K562 (cell line): ENCODE data around the gene WDR17. TPM values are rescaled to one million over a fixed set of nuclear protein-coding genes. Genes with fewer than 3 reads are reported as not detected.

Experiments
- ATAC-seq: fragments of 200-7000 bp; cut with Tn5 transposase; 3 replicates; pipeline ENCODE4 v1.9.1; 2020; ENCODE audit warnings: moderate library complexity
- BruUV-seq: library from RNA; stranded (reverse); fragments of 400-500 nt; replicated peaks from 2 replicates; lab custom pipeline; 2021; lab: Mats Ljungman, UMichigan
- CTCF ChIA-PET: fragments of 300-600 bp; formaldehyde crosslinking; extraction: SDS; loops from one replicate; lab custom pipeline; 2021; ENCODE audit warnings: low intra/inter-chr PET ratio; lab: Yijun Ruan, JAX
- POLR2A ChIA-PET: fragments of 300-600, 350-650 bp; sonication (Branson Sonifier 250); formaldehyde crosslinking; extraction: SDS; loops from one replicate; lab custom pipeline; 2021; ENCODE audit warnings: antibody characterized with exemption, inconsistent platforms; lab: Yijun Ruan, JAX
- DNase-seq, 4 experiments: peaks; one replicate each; pipeline versions ENCODE4 v3.0.0 to v3.0.0-alpha.2; 2011 to 2018; ENCODE audit warnings: low spot score in 3 of 4, mixed read lengths in 3 of 4; ENCODE audit errors: extremely low read depth in 1 of 4
- FAIRE-seq: peaks from 2 replicates; lab custom pipeline; 2011; peaks lifted over from hg19 to GRCh38; lab: Jason Lieb, UNC
- H2AFZ ChIP-seq: 2 replicates; pipeline ENCODE4 v1.6.0; 2011; ENCODE audit warnings: low read depth, low read length, control low read depth, inconsistent platforms
- H3K27ac ChIP-seq: fragments of 200-600 bp; 3 replicates; pipeline ENCODE4 v1.8.0; 2011; ENCODE audit warnings: low read depth, mild to moderate bottlenecking, control low read depth, inconsistent platforms, low read length, moderate library complexity, mixed read lengths; ENCODE audit errors: extremely low read depth
- H3K27me3 ChIP-seq, 2 experiments: fragments of 300-600 bp in 1 of 2; 2 replicates in 1 of 2; 3 replicates in 1 of 2; pipeline versions ENCODE4 v1.6.0 to v1.8.0; 2011; ENCODE audit warnings: inconsistent platforms in 2 of 2, low read length in 2 of 2, mild to moderate bottlenecking in 1 of 2, mixed read lengths in 1 of 2, moderate library complexity in 1 of 2; ENCODE audit not compliant: control insufficient read depth in 2 of 2, insufficient read depth in 2 of 2
- H3K36me3 ChIP-seq: fragments of 300-600 bp; 3 replicates; pipeline ENCODE4 v1.8.0; 2011; ENCODE audit warnings: mild to moderate bottlenecking, low read length, inconsistent platforms; ENCODE audit not compliant: control insufficient read depth, insufficient read depth
- H3K4me1 ChIP-seq, 2 experiments: fragments of 200-600 bp in 1 of 2; replicated peaks in 1 of 2; 2 replicates in 1 of 2; 3 replicates in 1 of 2; pipeline versions ENCODE4 v1.5.1 to v1.8.0; 2011; ENCODE audit warnings: inconsistent platforms in 2 of 2, low read length in 2 of 2, mild to moderate bottlenecking in 1 of 2, mixed read lengths in 1 of 2, moderate library complexity in 1 of 2; ENCODE audit not compliant: control insufficient read depth in 2 of 2, insufficient read depth in 2 of 2
- H3K4me2 ChIP-seq: 2 replicates; pipeline ENCODE4 v1.6.1; 2011; ENCODE audit warnings: low read length, control low read depth, inconsistent platforms, mixed read lengths; ENCODE audit not compliant: insufficient read depth
- H3K4me3 ChIP-seq: fragments of 200-600 bp; sonication (generic), shearing (Covaris generic); 2 replicates; pipeline ENCODE4 v1.5.1; 2016; ENCODE audit warnings: control low read depth, inconsistent platforms
- H3K79me2 ChIP-seq: fragments of 200-600 bp; 3 replicates; pipeline ENCODE4 v1.8.0; 2011; ENCODE audit warnings: low read length, inconsistent platforms; ENCODE audit not compliant: control insufficient read depth, insufficient read depth
- H3K9ac ChIP-seq, 2 experiments: 2 replicates each; pipeline versions ENCODE4 v1.6.0 to v1.6.1; 2011; ENCODE audit warnings: low read depth in 2 of 2, low read length in 2 of 2, control low read depth in 1 of 2, inconsistent platforms in 1 of 2, mild to moderate bottlenecking in 1 of 2, mixed read lengths in 1 of 2; ENCODE audit not compliant: insufficient read depth in 1 of 2
- H3K9me1 ChIP-seq: one replicate; pipeline ENCODE4 v1.6.0; 2011; ENCODE audit warnings: inconsistent platforms, mild to moderate bottlenecking, low read length, moderate library complexity; ENCODE audit not compliant: control insufficient read depth, insufficient read depth
- H3K9me3 ChIP-seq: replicated peaks from 2 replicates; pipeline ENCODE4 v1.5.1; 2011; ENCODE audit warnings: low read depth, low read length, inconsistent platforms; ENCODE audit not compliant: control insufficient read depth, insufficient read depth
- H4K20me1 ChIP-seq: replicated peaks from 2 replicates; pipeline ENCODE4 v1.6.1; 2011; ENCODE audit warnings: low read length, inconsistent platforms, mixed read lengths; ENCODE audit not compliant: control insufficient read depth, insufficient read depth
- BMI1 ChIP-seq: fragments of 150-350 bp; IDR thresholded peaks from 2 replicates; pipeline ENCODE4 v1.6.1; 2014; ENCODE audit warnings: low read length
- MEIS2 ChIP-seq: fragments of 450-650 bp; IDR thresholded peaks from 2 replicates; pipeline ENCODE4 v1.6.1; 2014; ENCODE audit warnings: mild to moderate bottlenecking; ENCODE audit not compliant: partially characterized antibody
- PYGO2 ChIP-seq: fragments of 450-650 bp; IDR thresholded peaks from 2 replicates; pipeline ENCODE4 v1.6.1; 2016; ENCODE audit warnings: mild to moderate bottlenecking, missing genetic modification characterization, moderate library complexity, missing compliant biosample characterization
- WGBS: fragments of 100-300 bp; shearing (Covaris generic); methylation state at CpG from one replicate; pipeline ENCODE4 v1.1.6; 2016; ENCODE audit warnings: low coverage, mixed read lengths; ENCODE audit not compliant: insufficient coverage; ENCODE audit errors: missing lambda C conversion rate; 5-methylcytosine and 5-hydroxymethylcytosine counted together
- in situ Hi-C: fragments of 300-500 bp; cut with MboI; formaldehyde crosslinking; loops from 4 replicates; pipeline ENCODE4 v1.15.0; 2018; ENCODE audit warnings: inconsistent platforms, mixed read lengths
- intact Hi-C: fragments of 100-400 bp; cut with micrococcal nuclease; formaldehyde crosslinking; loops from 2 replicates; pipeline ENCODE4 v1.14.2; 2022
- polyA plus RNA-seq, 8 experiments: library from polyadenylated mRNA; depleted of rRNA in 4 of 8; stranded (reverse) in 5 of 8; unstranded in 3 of 8; fragments of >200 nt; fragmentation: Nextera tagmentation in 2 of 8; fragmentation: Illumina TruSeq in 1 of 8; extraction: Ambion mirVana in 2 of 8; extraction: Trizol in 1 of 8; gene quantifications; 2 replicates each; pipeline versions ENCODE4 v1.2.1 to v1.2.3, GENCODE V29; 2011 to 2014; ENCODE audit warnings: inconsistent platforms in 1 of 8, missing spikeins in 1 of 8
- total RNA-seq, 7 experiments: library from RNA; depleted of rRNA in 6 of 7; stranded (reverse); fragments of >200 nt in 6 of 7; fragmentation: Illumina TruSeq in 2 of 7; extraction: Trizol in 2 of 7; gene quantifications; 2 replicates each; pipeline versions ENCODE4 v1.2.1 to v1.2.3, GENCODE V29; 2011 to 2021; ENCODE audit warnings: low replicate concordance in 1 of 7
- TF ChIP-seq, protein P1 (sequence below): fragments of 250-450 bp; sonication (Bioruptor Pico); IDR thresholded peaks from 2 replicates; pipeline ENCODE4 v1.4.0; 2020; ENCODE audit warnings: mild to moderate bottlenecking, moderate library complexity, borderline replicate concordance
- TF ChIP-seq, protein P2 (sequence below): fragments of 250-450 bp; sonication (Bioruptor Pico); IDR thresholded peaks from 2 replicates; pipeline ENCODE4 v1.4.0; 2020
- TF ChIP-seq, protein P3 (sequence below), 2 experiments: fragments of 450-650 bp in 1 of 2; IDR thresholded peaks; 2 replicates each; pipeline ENCODE4 v1.6.1; 2011 to 2017; ENCODE audit warnings: low read depth in 2 of 2, antibody characterized with exemption in 1 of 2, borderline replicate concordance in 1 of 2, low read length in 1 of 2, mild to moderate bottlenecking in 1 of 2, mixed read lengths in 1 of 2; ENCODE audit not compliant: control insufficient read depth in 1 of 2

WDR17 gene
- total and polyA plus RNA-seq, 9 of the 15 experiments (the other 6 are each of a cell fraction or from before 2014, with no cell fraction given), result 0.04 to 0.07 TPM; not detected in 7

DNA sequence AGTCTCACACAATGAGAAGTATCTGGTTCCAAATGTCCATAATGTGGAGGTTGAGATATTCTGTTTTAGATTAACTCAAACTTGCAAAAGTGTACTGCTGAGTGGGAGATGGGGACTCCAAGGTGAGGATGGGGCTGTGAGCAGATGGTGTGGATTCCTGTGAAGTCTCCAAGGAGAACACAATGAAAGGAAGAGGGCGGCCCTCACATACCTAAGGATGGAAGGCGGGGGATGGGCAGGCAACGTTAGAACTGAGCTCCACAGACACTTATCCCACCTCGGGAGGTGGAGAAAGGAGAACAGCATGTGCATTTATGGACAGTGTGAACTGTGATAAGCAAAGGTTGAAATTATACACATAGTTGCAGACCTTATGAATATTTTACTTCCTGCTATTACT is 139.7 kb downstream of the WDR17 start (continued):
- TF ChIP-seq, protein P1, sequence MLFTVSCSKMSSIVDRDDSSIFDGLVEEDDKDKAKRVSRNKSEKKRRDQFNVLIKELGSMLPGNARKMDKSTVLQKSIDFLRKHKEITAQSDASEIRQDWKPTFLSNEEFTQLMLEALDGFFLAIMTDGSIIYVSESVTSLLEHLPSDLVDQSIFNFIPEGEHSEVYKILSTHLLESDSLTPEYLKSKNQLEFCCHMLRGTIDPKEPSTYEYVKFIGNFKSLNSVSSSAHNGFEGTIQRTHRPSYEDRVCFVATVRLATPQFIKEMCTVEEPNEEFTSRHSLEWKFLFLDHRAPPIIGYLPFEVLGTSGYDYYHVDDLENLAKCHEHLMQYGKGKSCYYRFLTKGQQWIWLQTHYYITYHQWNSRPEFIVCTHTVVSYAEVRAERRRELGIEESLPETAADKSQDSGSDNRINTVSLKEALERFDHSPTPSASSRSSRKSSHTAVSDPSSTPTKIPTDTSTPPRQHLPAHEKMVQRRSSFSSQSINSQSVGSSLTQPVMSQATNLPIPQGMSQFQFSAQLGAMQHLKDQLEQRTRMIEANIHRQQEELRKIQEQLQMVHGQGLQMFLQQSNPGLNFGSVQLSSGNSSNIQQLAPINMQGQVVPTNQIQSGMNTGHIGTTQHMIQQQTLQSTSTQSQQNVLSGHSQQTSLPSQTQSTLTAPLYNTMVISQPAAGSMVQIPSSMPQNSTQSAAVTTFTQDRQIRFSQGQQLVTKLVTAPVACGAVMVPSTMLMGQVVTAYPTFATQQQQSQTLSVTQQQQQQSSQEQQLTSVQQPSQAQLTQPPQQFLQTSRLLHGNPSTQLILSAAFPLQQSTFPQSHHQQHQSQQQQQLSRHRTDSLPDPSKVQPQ (CRISPR knock-in tag), result no peak
- TF ChIP-seq PYGO2, result no peak

DNA sequence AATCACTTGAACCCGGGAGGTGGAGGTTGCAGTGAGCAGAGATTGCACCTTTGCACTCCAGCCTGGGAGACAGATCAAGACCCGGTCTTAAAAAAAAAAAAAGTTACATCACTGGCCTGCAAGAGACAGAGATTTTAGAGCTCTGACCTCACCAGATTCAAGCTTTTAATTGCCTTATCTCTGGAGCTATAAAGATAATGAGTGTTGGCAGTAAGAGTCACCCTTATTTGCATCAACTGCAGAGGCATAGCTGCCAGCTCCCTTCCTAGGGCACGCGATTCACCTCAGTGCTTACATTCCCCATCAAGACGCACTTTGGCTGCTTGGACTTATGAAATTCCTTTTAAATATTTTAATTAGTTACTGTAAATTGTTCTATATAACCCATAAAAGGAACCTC is 142.2 kb downstream of the WDR17 start:
- in situ Hi-C loops, result no loop called here
- no peak overlapping the region for H3K4me3 ChIP-seq
- no peak overlapping the region for H3K4me2 ChIP-seq
- DNase-seq, result no peak
- WGBS, result 3% methylated on average over 4 of the region's 5 CpGs
- CTCF ChIA-PET, result no interaction called here
- H4K20me1 ChIP-seq, result 0 out of 2 replicates have a peak, but pooled peaks cover 2% of the 10 kb centered on the region
- no peaks in the 10 kb centered on the region for H3K36me3 ChIP-seq
- H3K9me1 ChIP-seq, result no peaks in the 10 kb centered on the region
- no peaks in the 10 kb centered on the region for H3K4me1 ChIP-seq
- H3K27ac ChIP-seq, result no peak overlapping the region
- no peaks in the 10 kb centered on the region for H3K9me3 ChIP-seq
- intact Hi-C loops, result no loop called here
- POLR2A ChIA-PET, result no interaction called here
- no peaks in the 10 kb centered on the region for H3K79me2 ChIP-seq
- ATAC-seq, result no peak
- no peak for FAIRE-seq
- no peak overlapping the region for H3K9ac ChIP-seq
- H3K27me3 ChIP-seq, result peaks cover 0 to 11% of the 10 kb centered on the region in 2 experiments; a peak in 2 of 5 replicates
- no TSS peak for BruUV-seq
- H2AFZ ChIP-seq, result no peak overlapping the region
- no peak for TF ChIP-seq MEIS2
- TF ChIP-seq, protein P2, sequence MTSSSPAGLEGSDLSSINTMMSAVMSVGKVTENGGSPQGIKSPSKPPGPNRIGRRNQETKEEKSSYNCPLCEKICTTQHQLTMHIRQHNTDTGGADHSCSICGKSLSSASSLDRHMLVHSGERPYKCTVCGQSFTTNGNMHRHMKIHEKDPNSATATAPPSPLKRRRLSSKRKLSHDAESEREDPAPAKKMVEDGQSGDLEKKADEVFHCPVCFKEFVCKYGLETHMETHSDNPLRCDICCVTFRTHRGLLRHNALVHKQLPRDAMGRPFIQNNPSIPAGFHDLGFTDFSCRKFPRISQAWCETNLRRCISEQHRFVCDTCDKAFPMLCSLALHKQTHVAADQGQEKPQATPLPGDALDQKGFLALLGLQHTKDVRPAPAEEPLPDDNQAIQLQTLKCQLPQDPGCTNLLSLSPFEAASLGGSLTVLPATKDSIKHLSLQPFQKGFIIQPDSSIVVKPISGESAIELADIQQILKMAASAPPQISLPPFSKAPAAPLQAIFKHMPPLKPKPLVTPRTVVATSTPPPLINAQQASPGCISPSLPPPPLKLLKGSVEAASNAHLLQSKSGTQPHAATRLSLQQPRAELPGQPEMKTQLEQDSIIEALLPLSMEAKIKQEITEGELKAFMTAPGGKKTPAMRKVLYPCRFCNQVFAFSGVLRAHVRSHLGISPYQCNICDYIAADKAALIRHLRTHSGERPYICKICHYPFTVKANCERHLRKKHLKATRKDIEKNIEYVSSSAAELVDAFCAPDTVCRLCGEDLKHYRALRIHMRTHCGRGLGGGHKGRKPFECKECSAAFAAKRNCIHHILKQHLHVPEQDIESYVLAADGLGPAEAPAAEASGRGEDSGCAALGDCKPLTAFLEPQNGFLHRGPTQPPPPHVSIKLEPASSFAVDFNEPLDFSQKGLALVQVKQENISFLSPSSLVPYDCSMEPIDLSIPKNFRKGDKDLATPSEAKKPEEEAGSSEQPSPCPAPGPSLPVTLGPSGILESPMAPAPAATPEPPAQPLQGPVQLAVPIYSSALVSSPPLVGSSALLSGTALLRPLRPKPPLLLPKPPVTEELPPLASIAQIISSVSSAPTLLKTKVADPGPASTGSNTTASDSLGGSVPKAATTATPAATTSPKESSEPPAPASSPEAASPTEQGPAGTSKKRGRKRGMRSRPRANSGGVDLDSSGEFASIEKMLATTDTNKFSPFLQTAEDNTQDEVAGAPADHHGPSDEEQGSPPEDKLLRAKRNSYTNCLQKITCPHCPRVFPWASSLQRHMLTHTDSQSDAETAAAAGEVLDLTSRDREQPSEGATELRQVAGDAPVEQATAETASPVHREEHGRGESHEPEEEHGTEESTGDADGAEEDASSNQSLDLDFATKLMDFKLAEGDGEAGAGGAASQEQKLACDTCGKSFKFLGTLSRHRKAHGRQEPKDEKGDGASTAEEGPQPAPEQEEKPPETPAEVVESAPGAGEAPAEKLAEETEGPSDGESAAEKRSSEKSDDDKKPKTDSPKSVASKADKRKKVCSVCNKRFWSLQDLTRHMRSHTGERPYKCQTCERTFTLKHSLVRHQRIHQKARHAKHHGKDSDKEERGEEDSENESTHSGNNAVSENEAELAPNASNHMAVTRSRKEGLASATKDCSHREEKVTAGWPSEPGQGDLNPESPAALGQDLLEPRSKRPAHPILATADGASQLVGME (CRISPR knock-in tag), result no peak
- TF ChIP-seq, protein P3, sequence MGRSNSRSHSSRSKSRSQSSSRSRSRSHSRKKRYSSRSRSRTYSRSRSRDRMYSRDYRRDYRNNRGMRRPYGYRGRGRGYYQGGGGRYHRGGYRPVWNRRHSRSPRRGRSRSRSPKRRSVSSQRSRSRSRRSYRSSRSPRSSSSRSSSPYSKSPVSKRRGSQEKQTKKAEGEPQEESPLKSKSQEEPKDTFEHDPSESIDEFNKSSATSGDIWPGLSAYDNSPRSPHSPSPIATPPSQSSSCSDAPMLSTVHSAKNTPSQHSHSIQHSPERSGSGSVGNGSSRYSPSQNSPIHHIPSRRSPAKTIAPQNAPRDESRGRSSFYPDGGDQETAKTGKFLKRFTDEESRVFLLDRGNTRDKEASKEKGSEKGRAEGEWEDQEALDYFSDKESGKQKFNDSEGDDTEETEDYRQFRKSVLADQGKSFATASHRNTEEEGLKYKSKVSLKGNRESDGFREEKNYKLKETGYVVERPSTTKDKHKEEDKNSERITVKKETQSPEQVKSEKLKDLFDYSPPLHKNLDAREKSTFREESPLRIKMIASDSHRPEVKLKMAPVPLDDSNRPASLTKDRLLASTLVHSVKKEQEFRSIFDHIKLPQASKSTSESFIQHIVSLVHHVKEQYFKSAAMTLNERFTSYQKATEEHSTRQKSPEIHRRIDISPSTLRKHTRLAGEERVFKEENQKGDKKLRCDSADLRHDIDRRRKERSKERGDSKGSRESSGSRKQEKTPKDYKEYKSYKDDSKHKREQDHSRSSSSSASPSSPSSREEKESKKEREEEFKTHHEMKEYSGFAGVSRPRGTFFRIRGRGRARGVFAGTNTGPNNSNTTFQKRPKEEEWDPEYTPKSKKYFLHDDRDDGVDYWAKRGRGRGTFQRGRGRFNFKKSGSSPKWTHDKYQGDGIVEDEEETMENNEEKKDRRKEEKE (IDR thresholded peaks at IDR 0.05; ENCODE audit: borderline replicate concordance in 1 of 2, control insufficient read depth in 1 of 2, low read depth in 2 of 2, low read length in 1 of 2), result no peak
- TF ChIP-seq BMI1, result no peak
